ENCODE results near the gene AJM1.

AJM1 gene

DNA sequence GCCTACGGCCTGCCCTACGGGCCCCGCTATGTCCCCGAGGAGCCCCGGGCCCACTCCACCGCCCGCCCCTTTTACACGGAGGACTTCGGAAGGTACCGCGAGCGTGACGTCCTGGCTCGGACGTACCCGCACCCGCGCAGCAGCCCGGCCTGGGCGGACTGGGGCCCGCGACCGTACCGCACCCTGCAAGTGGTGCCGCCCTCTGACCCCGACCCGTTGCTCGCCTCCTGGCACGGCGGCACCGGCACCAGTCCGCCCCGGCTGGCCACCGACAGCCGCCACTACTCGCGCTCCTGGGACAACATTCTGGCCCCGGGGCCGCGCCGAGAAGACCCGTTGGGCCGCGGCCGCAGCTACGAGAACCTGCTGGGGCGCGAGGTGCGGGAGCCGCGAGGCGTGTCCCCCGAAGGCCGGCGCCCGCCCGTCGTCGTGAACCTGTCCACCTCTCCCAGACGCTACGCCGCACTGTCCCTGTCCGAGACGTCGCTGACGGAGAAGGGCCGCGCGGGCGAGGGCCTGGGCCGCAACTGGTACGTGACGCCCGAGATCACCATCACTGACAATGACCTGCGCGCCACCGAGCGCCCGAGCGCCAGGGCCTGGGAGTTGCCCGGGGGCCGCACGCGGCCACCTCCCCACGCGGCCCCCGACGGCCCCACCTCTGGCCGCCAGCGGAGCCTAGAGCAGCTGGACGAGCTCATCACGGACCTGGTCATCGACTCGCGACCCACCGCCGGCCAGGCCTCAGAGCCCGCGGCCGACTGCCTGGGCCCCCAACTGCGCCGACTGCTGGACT, 3.4 kb downstream of the AJM1 start:
- DNase-seq, result no peak

- no peak for DNase-seq
These were observed 4.3 kb downstream of the AJM1 start for GRCh38 chr9:136846376-136847087.

- peak; percentile 50 for DNase-seq
These were observed 5.0 kb downstream of the AJM1 start for GRCh38 chr9:136847088-136847825.

DNA sequence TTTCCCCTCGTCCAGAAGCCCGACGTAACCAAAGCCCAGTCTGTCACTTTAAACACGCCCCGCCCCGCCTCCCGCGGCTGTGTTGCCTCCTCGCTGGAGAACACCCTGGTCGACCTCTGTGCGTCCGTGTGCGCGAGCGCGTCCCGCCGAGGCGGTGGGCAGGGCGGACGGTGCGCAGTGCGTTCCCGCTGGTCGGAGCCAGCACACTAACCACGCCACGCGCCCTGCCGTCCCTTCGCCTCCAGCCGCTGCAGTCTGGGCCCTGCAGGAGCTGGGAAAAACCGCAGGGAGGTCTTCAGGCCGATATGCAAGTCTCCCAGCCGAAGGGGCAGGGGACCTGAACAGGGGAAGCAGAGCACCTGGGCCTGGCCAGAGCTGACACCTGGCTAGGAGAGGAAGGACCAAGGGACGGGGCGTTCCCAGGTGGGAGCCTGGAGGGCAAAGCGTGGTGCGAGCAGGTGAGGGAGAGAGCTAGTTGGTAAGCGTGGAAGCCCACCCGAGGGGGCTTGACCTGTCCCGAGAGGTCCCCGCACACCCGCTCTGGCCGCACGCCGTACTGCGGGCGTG, 5.6 kb downstream of the AJM1 start:
- peak; percentile 96 for DNase-seq

- DNase-seq, result peak; percentile 68
These were observed 6.2 kb downstream of the AJM1 start for GRCh38 chr9:136848393-136849037.

DNA sequence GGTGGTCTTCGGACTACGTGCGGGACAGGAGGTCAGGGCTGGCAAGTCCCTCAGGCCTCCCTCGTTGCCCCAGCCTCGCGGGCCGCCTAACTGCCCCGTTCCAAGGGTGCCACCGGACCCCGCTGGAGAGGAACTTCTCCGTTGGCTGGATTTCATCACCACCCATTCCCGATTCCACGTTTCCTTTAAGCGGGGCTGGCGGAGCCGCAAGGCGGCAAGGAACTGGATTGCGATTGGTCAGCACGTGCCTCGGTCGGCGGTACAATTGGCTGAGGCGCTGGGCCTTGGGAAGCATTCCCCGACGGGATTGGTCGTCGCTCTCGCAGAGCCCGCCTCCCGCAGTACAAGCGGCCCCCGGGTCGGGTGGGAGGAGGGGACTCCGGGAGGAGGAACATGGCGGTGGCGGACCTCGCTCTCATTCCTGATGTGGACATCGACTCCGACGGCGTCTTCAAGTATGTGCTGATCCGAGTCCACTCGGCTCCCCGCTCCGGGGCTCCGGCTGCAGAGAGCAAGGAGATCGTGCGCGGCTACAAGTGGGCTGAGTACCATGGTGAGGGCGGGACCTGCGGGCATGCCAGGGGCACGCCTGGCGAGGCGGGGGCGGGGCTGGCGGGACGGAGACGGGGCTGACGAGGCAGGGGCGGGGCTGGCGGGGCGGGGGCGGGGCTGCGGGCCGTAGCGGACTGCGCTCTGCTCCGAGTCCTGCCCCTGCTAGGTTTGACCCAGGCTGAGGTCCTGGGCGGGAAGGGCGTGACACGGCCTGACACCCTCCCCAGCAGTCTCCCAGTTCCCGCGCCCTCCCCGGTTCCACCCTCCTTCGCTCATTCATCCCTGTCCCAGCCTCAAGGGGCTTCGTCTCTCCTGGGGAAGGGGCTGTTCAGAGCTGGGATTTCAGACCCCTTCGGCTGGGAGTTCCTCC, 7.0 kb downstream of the AJM1 start, which contains the start of gene PHPT1:
Gene PHPT1 (plus strand): TSS at position 372 of the 922 bp plus-strand sequence. CDS start 22 bp downstream, at position 394.
- DNase-seq, result peak; percentile 99

GRCh38 chr9:136849960-136850865, 7.9 kb downstream of the AJM1 start:
- DNase-seq, result no peak

DNA sequence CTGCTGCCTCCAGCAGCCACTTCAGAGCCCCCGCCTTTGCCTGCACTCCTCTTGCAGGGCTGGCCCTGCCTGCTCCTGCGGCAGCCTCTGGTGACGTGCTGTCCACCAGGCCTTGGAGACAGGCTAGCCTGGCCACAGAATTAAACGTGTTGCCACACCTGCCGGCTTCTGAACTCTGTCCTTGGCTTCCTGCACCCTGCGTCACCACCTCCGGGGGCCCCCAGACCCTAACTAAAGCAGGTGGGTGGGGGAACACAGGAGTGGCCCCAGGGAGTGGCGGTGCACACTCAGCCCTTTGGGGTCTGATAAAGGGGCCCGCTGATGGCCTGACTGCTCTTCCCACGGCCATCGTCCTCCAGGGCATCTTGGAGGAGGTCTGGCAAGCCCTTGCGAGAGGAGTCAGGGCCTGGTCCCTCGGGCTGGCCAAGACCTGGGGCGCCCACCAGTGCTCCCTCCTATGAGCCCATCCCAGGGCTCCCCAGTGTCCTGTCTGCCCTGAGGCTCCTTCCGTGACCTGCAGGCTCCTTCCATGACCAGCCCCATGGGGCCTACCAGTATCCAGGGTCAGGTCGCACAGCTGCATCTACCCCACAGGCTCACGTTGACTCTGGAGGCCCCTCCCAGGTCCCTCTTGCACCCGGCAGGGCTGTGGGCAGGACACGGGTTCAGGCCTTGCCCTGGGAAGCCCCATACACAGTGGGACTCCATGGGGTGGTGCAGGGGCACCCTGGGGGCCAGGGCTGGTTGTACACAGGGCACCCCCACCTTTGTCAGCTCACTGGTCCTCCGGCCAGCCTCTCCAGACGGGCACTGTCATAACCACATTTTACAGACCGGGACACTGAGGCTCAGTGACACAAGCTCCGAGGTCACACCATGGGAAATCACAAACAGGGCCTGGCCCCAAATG, 8.8 kb downstream of the AJM1 start:
- no peak for DNase-seq

GRCh38 chr9:136851941-136852663, 9.8 kb downstream of the AJM1 start, which contains the start of gene MAMDC4:
MAMDC4 (plus strand) TSS chr9:136852346; CDS start chr9:136852417, 71 bp downstream.
- no peak for DNase-seq

DNA sequence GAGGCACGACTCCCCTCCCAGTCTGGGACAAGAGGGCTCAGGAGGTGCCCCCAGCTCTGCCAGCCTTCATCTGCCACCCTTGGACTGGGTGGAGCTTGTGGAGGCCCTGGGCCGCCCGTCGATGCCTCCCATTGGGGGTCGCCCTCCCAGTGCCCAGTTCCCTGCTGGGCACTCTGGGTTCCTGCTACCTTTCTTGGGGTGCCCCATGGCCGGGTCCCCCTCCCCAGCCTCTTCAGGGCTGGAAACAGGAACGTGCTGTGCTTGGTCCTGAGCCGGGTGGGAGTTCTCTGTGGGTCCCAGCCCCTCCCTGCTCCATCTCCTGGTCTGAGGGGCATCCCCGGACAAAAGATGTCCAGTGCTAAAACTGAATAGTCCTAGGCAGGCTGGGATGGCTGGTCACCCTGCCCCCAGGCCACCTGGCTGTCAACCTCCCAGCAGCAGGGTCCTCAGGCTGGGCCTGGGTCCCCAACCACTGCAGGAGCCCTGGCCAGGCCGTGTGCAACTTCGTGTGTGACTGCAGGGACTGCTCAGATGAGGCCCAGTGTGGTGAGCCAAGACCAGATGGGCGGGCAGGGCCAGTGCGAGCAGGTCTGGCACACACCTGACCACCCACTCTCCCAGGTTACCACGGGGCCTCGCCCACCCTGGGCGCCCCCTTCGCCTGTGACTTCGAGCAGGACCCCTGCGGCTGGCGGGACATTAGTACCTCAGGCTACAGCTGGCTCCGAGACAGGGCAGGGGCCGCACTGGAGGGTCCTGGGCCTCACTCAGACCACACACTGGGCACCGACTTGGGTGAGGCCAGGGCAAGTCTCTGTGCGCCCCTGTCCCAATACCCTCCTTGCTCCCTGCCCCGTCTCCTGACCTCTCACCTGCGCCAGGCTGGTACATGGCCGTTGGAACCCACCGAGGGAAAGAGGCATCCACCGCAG, 10.7 kb downstream of the AJM1 start:
- no peak for DNase-seq

DNA sequence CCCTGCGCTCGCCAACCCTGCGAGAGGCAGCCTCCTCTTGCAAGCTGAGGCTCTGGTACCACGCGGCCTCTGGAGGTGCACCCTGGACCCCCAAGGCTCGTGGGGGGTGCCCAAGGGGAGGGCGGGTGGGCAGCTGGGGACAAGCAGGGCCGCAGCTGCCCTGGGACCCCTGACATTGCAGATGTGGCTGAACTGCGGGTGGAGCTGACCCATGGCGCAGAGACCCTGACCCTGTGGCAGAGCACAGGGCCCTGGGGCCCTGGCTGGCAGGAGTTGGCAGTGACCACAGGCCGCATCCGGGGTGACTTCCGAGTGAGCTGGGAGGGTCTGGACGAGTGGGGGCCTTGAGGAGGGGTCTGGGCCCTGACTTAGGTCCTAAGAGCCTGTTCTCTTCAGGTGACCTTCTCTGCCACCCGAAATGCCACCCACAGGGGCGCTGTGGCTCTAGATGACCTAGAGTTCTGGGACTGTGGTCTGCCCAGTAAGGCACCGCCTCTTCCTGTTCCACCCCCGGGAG, 11.4 kb downstream of the AJM1 start:
- peak; percentile 53 for DNase-seq

- DNase-seq, result no peak
These were observed 12.0 kb downstream of the AJM1 start for GRCh38 chr9:136854113-136854841.

DNA sequence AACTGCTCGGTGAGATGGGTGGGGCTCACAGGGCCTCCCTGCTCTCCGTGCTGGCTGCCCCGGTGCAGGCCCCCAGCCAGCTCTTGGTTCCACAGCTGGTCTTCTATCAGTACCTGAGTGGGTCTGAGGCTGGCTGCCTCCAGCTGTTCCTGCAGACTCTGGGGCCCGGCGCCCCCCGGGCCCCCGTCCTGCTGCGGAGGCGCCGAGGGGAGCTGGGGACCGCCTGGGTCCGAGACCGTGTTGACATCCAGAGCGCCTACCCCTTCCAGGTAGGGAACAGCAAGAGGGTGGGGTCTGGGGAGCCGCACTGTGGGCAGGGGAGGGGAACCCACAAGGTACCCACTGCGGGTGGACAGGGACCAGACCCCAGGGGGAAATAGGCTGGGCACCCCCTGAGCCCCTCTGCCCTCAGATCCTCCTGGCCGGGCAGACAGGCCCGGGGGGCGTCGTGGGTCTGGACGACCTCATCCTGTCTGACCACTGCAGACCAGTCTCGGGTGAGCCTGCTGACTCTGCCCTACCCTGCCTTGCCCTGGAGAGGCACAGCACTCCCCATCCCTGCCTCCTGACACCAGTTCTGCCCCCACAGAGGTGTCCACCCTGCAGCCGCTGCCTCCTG, 12.7 kb downstream of the AJM1 start:
- DNase-seq, result no peak

DNA sequence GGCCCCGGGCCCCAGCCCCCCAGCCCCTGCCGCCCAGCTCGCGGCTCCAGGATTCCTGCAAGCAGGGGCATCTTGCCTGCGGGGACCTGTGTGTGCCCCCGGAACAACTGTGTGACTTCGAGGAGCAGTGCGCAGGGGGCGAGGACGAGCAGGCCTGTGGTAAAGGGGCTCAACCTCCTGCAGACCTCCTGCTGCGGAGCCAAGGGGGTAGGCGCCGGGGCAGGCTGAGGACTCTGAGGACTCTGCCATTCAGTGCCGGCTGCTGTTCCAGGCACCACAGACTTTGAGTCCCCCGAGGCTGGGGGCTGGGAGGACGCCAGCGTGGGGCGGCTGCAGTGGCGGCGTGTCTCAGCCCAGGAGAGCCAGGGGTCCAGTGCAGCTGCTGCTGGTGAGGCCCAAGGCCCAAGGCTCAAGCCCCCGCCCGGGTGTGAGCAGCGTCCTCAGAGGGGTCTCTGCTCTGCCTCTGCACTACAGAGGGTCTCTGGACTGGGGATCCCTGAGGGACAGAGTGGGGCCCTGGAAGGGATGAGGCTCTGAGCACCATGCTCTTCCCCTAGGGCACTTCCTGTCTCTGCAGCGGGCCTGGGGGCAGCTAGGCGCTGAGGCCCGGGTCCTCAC, 13.3 kb downstream of the AJM1 start:
- DNase-seq, result no peak

DNA sequence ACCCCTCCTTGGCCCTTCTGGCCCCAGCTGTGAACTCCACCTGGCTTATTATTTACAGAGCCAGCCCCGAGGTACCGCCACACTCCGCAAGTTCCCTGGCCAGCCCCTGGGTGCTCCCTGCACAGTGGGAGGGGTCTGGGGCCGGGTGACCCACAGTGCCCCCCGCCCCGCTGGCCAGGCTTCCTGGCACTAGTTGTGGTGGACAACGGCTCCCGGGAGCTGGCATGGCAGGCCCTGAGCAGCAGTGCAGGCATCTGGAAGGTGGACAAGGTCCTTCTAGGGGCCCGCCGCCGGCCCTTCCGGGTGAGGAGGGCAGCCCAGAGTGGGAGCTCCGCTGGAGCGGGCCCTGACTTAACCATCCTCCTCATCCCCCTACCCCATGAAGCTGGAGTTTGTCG, 13.8 kb downstream of the AJM1 start:
- no peak for DNase-seq

Data from RPMI8226 (cell line).